GM21529 (cell line): ENCODE measurements around the gene MYH14.

Experiments
- ATAC-seq: cut with Tn5 transposase; IDR thresholded peaks from one replicate; pipeline ENCODE4 v1.9.1; 2021; ENCODE audit not compliant: unreplicated experiment

The MYH14 gene

DNA sequence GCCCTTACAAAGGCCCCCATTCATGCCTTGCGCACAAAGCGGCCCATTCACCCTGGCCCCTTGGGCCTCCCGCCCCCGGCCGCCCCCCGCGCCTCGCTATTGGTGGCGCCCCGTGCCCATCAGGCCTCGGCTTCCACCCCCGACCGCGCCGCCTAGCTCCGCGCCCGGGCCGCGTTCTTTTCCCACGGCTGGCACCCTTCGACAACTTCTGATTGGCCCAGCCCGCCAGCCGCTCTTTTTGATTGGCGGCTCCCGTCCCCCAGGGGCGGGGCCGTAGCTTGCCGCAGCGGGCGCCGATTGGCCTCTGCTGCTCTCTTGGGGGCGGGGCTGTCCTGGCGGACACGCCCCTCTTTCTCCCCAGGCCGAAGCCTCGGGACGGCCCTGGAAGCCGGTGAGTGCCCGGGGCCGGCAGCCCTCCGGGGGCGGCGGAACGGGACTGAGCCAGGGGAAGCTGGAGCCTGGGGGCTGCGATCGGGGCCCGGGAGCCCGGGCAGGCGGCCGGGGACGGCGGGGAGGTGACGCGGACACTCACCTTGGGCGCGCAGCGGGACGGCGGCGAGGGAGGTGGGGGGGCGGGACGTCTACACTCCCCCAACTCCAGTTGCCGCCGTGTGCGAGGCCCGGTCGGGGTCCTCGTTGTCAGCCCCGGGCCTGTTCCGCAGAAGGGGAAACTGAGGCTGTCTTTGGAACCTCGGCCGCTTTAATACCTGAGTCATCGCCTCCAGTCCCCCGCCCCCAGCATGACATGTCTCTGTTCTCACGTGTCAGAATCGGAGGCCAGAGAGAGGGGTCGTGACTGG, at the start of gene MYH14:
Gene MYH14, plus strand, starts transcription at position 342 of the 800 bp plus-strand sequence. CDS start 6,744 bp downstream, outside the sequence.
- no peak for ATAC-seq

DNA sequence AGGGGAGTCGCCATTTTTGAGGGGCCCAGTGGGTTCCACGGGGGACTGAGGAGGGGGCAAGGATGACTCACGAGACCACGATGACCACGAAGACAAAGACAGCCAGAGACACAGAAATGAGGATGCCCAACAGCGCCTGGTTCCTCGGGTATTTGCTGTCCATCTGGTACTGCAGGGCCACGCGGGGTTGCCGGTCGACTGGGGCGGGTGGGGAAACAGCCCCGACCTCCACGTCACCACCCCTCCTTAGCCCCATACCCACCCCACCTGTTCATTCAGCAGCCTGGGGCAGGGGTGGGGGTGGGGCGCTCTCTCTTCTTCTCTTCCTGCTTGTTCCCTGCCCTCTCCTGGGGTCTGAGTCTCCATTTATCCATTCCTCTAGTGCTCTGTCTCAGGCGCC, 48.9 kb upstream of the MYH14 start:
- ATAC-seq = no peak

DNA sequence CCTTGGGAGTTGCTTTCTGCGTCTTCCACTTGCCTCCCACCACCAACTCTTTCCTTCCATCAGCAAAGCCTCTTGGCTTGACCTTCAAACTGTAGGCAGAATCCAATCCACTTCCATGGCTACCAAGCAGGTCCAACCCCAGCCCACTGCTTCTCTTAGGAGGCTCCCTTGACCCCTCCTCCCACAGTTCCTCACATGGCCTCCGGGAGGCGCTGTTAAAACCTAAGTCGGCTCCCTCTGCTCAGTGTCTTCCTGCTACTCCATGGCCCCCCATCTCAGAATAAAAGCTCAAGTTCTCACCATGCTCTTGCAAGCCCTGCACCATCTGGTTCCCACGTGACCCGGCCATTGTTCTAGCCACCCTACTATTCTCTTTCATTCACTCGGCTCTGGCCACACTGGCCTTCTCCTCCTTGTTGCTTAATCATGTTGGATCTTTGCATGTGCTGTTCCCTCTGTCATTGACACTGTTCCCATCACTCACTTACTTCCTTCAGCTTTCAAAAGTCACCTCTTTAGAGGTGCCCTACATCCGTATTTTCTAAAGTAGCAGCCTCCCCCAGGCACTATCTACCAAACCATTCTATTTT, 47.8 kb upstream of the MYH14 start:
- no peak for ATAC-seq

DNA sequence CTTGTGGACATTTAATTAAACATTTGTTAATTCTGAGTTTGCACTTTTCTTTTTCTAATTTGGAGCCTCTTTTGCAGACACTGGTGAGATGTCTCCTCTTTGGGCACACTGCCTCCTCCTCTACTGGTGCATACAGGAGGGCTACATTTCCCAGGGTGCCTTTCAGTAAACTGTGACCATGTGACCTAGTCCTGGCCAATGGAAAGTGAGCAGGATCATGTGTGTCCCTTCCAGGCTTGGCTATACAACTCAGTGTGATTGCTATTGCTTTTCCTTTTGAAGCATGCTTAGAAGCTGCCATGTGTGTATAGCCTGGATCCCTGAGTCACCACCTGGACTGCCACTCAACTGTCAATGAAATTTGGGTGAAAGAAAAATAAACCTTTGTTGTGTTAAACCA, 44.8 kb upstream of the MYH14 start:
- no peak for ATAC-seq

DNA sequence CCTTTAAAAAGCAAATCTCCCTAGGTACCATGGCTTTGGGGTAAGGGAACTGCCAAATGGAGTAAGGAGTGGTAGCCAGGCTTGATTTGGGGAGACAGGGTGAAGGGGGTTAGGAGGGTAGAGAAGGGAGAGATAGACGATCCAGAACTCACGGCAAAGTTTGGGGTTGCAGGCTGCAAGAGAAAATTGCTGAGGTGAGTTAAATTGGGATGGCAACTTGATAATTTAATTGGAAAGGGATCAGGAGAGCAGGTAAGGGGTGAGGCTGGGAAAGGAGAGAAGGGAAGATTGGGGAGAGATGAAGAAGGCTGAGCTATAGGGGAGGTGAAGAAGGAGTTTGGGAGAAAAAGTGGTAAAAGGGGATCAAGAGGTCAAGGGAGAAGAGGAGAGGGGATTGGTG, 44.3 kb upstream of the MYH14 start:
- no peak for ATAC-seq

DNA sequence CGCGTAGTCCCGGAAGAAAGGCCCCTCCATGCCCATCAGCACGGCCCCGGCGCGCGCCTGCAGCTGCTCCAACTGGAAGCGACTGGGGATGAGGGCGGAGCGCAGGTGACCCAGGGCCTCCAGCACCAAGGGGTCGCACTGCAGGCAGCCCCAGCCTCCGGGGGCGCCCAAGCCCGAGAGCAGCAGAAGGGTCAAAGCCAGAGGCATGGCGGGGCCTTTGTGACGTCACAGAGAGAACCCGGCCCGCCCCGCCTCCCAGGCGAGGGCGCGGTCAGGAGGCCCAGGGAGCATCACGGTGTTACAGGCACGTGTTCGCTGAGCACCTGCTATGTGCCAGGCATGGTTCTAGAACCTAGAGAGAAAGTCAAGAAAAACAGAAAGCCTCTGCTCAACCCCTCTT, 40.4 kb upstream of the MYH14 start, which contains the start of gene IZUMO2:
Gene IZUMO2, minus strand, starts transcription at position 294 of the 400 bp plus-strand sequence. Its CDS starts 87 bp downstream, at position 207.
- no peak for ATAC-seq

DNA sequence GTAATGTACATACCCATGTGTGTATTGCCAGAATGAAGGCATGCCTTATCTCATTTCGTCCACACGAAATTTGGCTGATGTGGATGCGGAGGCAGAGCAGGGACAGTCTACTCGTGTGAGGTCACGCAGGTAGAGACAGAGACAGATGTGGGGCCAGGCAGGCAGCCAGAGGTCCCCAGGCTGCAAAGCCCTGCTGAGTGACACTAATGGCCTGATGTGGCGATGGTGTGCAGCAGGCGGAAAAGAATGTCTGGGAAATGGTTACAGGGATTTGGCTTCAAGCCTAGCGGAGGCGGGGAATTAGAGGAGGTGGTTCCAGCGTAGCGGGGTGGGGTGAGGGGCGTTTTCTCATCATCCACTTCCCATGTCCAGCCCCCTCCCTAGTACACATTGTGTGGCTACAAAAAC, 36.1 kb upstream of the MYH14 start:
- ATAC-seq = no peak

DNA sequence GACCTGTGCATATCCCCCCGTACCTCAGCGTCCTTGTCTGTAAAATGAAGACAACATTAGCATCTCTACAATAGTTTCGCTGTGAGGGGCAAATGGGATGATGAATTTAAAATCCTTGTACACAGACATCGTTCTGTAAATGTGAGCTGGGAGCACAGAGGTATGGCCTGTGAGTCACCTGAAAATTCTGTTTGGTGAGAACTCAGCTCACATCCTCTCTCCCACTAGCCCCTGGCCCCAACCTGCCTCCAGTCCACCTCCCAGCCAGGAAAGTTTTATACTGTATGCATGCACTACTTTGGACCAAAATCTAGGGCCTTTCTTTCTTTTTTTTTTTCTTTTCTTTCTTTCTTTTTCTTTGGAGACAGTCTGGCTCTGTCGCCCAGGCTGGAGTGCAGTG, 31.7 kb upstream of the MYH14 start:
- ATAC-seq = no peak

DNA sequence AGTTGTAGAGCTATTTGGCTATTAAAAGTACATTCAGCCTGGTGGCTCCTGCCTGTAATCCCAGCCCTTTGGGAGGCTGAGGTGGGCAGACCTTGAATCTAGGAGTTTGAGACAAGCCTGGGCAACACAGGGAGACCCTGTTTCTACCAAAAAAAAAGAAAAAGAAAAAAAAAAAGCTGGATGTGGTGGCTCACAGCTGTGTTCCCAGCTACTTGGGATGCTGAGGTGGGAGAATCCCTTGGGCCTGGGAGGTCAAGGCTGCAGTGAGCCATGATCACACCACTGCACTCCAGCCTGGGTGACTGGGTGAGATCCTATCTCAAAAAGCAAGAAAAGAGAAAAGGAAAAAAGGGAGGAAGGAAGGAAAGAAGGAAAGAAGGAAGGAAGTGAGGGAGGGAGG, 30.7 kb upstream of the MYH14 start:
- ATAC-seq = no peak

DNA sequence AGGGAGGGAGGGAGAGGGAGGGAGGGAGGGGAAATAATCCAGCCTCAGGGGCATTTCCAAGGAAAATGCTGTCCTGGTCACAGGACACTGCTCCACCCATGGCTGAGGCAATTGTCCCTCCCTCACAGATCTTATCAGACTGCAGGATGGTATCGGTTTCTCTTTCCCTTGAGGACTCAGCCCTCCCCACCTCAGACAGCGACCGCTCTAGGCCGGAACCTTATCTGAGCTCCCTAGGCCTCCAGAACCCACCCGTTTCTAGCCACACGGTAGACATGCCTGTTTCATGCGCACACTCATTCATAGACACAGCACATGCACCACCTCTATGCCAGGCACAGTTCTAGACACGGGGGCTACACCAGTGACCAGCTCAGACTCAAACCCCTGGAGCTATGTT, 30.3 kb upstream of the MYH14 start:
- ATAC-seq = no peak

DNA sequence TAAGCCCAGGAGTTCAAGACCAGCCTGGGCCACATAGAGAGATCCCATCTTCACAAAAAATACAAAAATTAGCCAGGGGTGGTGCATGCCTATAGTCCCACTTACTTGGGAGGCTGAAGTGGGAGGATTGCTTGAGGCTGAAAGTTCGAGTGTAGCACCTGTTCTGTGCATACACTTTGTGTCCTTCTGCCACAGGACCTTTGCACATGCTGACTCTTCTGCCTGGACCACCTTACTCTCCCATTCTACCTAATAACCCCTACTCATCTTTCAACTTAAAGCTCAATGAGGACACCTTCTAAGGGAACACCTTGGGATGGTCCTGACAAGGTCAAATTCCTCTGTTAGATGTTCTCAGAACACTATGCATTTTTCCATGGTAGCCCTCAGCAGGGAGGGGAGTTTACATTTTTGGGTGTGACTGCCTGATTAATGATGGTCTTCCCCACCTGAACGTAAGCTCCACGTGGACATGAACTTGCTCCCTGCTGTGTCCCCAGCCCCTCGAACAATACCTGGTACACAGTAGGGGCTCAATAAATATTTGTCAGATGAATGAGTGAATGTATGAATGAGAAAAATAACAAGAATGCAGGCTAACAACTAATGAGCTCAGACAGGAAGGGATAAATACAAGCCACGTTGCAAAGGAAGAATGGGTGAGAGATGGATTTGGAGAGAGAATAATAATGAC, 29.2 kb upstream of the MYH14 start:
- ATAC-seq = no peak

DNA sequence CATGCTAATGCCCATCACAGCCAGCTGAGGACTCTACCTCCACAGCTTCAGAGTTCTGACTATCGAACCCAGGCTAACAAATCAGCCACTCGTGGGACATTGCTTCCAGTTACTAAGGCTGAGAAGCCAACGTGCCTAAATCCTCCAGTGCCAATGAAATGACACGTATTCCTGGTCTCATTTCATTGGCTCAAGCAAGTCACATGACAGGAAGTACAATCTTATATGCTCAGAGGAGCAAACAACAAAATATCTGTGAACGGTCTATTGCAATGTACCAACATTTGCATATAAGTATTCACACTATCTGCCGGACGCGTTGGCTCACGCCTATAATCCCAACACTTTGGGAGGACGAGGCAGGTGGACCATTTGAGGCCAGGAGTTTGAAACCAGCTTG, 27.5 kb upstream of the MYH14 start:
- ATAC-seq = no peak

DNA sequence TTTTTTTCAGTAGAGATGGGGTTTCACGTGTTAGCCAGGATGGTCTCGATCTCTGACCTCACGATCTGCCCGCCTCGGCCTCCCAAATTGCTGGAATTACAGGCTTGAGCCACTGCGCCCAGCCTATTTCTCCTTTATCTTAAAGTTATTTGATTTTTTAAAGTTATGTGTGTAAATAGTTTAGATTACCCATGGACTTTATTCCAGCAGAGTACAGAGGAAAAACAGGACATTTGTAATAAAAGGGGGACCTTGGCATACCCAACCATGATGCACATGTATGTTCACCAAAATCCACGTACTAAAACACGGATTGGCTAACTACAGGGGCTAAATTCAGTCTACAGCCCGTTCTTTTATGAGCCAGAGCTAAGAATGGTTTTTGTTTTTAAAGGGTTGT, 26.6 kb upstream of the MYH14 start:
- no peak for ATAC-seq

DNA sequence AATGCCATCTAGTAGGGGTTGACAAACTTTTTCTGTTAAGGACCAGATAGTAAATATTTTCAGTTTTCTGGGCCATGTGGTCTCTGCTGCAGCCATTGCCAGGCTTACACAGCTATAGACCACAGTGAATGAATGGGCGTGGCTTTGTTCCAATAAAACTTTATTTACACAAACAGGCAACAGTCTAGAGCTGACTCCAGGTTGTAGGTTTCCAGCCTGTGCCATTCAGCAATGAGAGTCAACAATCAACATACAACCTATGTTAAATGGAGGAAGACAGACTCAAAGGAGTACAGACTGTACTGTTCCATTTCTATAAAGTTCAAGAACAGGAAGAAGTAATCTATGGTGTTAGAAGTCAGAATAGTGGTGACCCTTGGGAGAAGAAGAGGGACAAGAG, 25.1 kb upstream of the MYH14 start:
- ATAC-seq = no peak

DNA sequence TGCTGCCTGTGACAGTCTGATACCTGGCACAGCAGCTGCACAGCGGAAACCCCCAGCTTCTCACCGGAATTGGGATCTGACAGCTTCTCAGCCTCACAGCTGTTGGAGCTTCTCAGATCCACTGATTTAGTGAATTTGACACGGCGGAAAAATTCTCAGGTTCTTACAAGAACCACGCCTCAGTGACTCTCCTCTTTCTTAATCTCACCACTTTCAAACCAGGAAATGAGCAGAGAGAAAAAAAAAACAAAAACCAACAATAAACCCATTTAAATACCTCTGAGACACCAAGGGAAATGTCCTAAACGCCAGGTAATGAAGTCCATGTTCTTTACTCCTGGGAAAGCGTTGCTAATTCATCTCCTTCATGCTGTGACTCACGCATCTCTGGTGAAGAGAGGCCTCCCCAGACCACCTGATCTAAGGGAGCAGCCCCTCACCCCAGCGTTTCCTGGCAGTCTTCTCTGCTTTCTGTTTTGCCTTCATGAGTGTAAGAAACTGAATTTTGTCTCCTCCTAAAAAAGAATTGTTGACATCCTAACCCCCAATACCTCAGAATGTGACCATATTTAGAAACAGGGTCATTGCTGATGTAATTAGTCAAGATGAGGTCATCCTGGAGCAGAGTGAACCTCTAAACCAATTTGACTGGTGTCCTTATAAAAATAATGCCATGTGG, 24.4 kb upstream of the MYH14 start:
- no peak for ATAC-seq

DNA sequence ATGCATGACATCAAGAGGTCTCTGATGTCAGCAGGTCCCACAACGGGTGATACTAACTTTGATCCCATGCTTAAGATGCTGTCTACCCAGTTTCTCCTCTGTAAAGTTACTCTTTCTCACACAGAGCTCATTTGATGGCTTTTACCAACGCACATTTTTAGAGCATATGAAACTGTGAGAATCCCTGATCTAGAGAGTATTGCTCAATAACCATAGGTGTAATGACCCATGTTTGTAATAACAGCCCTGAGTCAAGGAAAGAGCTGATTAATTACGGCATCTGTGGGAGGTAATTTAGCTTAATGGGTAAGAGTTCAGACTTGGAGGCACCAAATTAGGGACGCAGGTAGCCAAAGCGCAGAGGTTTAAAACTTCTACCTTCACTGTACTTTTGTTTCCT, 22.3 kb upstream of the MYH14 start:
- ATAC-seq = no peak

DNA sequence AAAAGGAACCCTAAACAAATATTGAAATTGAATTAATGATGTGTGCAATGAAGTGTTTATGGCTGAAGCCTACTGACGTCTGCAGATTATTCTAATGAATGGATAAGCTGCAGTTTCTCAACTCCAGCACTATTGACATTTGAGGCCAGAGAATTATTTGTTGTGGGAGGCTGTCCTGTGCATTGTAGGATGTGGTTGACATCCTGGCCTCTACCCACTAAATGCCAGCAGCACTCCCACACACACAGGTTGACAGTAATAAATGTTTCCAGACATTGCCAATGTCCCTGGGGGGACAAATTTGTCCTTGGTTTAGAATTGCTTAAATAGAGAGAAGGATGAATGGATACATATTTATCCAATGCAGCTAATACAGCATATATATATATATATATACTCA, 19.2 kb upstream of the MYH14 start:
- ATAC-seq = no peak

DNA sequence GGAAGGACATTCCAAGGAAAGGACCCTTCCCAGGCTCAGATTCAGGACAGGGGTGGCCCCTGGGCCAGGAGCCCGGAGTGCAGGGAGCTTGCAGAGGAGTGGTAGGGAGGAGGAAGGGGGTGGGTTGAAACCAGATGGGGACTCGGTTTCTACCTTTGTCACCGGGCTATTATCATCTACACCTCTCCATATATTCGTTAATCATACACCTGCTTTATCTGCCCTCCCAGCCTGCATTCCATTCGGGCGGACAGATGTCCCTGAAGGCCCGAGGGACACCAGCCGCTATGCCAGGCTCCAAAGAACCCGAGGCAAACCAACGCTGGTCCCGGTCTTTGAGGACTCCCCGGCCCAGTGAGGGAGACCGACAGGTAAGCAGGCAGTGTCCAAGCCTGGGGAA, 15.5 kb upstream of the MYH14 start:
- ATAC-seq = no peak

DNA sequence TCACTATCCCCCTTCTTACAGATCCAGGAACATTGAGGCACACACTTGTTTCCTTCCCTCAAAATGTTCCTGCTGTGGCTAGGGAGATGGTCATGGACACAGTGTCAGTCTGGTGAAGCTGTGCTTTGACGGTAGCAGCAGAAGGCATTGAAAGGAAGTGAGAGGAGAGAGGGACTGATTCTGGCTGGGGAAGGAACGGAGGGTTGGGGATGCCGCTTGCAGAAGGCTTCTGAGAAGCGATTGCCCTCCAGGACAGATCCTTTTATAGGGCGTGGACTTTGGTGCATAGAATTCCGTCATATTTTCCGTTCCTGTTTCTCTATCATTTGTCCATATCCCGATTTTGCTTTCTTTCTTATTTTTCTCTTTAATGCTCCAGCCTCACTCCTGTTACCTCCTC, 14.1 kb upstream of the MYH14 start:
- no peak for ATAC-seq

DNA sequence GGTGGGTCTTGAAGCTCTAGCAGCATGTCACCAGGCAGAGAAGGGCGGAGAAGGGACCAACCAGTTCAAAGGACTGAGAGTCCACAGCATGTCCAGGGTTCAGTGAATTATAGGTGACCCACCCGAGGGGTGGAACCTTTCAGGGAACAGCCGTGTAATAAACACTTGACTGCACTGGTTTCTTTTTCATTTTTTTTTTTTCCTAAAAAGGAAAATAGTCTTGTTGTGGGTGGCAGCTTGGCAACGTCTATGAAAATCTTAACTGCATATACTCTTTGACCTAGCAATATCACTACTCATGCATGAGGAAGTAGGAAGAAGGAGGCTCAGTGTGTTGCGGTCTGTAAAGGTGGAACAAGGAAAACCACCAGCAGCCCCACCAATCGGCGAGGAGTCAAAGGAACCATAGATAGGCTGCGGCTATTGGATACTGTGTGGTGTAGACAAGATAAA, 13.0 kb upstream of the MYH14 start:
- no peak for ATAC-seq

DNA sequence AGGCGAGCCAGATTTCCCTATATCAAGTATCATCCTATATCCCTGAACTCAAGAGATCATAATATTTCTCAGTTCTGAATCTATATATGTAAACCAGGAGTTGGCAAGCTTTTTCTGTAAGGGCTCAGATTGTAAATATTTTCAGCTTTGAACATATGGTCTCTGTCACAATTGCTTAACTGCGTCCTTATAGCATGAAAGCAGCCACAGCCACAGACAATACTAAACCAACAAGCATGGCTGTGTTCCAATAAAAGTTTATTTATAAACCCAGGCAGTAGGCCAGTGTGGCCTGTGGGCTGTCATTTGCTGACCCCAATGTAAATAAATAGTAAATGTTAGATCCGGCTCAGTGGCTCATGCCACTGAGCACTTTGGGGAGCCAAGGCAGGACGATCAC, 12.2 kb upstream of the MYH14 start:
- no peak for ATAC-seq
